Measurements from ENCODE around the gene FARSB. TPM values are rescaled to one million over a fixed set of nuclear protein-coding genes. Genes with fewer than 3 reads are reported as not detected.
"Not testable (repeated sequence)": the region's sequence is repeated elsewhere in the genome, so short reads cannot be mapped to it uniquely, and the experiment has no call there.

Gene FARSB
- total RNA-seq, 3 donors from 2014 or later (not counting 1 experiment from before 2014, with no cell fraction given) = 8.6 to 10.7 (median 9.7) TPM

DNA sequence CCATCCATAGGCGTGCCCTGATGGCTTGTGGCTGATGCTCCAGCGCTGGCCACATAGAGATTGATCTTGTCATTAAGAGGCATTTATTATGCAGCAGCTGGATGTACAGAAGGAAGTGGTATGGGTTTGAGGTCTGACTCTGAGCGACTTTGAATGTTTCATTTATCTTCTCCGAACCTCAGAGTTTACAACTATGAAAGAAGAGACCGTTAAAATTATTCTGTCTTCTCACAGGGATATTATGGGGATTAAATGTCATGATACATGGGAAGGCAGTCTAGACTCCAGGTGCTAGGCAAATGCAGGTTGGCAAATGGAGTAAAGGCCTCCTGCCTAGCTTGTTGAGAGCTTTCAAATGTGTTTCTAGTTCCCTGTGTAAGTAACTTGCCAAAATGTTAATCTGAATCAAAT lies 45.8 kb upstream of the FARSB start:
- H3K4me3 ChIP-seq (ENCODE audit: low read length) = no peak overlapping the region
- DNase-seq = peak in 1 of 2 donors; percentile 36

DNA sequence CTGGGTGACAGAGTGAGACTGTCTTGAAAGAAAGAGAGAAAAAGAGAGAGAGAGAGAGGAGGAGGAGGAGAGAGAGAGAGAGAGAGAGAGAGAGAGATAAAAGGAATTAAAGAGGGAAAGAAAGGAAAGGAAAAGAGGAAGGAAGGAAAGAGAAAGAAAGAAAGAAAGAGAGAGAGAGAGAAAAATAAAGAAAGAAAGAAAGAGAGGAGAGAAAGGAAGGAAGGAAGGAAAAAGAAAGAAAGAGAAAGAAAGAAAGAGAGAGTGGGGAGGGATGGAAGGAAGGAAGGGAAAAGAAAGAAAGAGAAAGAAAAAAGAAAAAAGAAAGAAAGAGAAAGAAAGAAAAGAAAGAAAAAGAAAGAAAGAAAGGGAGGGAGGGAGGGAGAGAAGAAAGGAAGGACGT lies 45.3 kb upstream of the FARSB start:
- H3K4me3 ChIP-seq (ENCODE audit: low read length) = no peak overlapping the region
- no peak for ATAC-seq
- TF ChIP-seq, protein P1, sequence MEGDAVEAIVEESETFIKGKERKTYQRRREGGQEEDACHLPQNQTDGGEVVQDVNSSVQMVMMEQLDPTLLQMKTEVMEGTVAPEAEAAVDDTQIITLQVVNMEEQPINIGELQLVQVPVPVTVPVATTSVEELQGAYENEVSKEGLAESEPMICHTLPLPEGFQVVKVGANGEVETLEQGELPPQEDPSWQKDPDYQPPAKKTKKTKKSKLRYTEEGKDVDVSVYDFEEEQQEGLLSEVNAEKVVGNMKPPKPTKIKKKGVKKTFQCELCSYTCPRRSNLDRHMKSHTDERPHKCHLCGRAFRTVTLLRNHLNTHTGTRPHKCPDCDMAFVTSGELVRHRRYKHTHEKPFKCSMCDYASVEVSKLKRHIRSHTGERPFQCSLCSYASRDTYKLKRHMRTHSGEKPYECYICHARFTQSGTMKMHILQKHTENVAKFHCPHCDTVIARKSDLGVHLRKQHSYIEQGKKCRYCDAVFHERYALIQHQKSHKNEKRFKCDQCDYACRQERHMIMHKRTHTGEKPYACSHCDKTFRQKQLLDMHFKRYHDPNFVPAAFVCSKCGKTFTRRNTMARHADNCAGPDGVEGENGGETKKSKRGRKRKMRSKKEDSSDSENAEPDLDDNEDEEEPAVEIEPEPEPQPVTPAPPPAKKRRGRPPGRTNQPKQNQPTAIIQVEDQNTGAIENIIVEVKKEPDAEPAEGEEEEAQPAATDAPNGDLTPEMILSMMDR (IDR thresholded peaks at IDR 0.05) = no peak
- H3K4me1 Mint-ChIP-seq = peaks cover 12 to 13% of the 10 kb centered on the region in 2 donors
- no peaks in the 10 kb centered on the region for H3K9me3 Mint-ChIP-seq
- H3K36me3 Mint-ChIP-seq = no peaks in the 10 kb centered on the region
- H3K36me3 ChIP-seq (ENCODE audit: control insufficient read depth, insufficient read depth, low read length) = no peaks in the 10 kb centered on the region
- no peaks in the 10 kb centered on the region for H3K4me1 ChIP-seq (ENCODE audit: control insufficient read depth, insufficient read depth, low read length)
- H3K27ac Mint-ChIP-seq = no peak overlapping the region
- intact Hi-C loops (cut with micrococcal nuclease) = no loop called here
- H3K9me3 ChIP-seq (ENCODE audit: control insufficient read depth, insufficient read depth, low read length) = no peaks in the 10 kb centered on the region
- 23% methylated on average over 1 of the region's 1 CpG for WGBS (ENCODE audit: insufficient coverage)
- H3K27ac ChIP-seq (ENCODE audit: low read length) = no peak overlapping the region
- no peak for DNase-seq
- peaks cover 12 to 32% of the 10 kb centered on the region in 2 donors for H3K27me3 Mint-ChIP-seq (ENCODE audit: low read depth in 2 of 2)
- peaks cover 3% of the 10 kb centered on the region for H3K27me3 ChIP-seq (ENCODE audit: control insufficient read depth, insufficient read depth, low read length)
- H3K4me3 Mint-ChIP-seq = peak overlapping the region; percentile 36

More for the DNA sequence above, 45.8 kb upstream of the FARSB start:
- Mint-ChIP-seq H3K36me3 (no peaks in the 10 kb centered on the region), H3K4me1 (peaks cover 12 to 13% of the 10 kb centered on the region in 2 donors), H3K9me3 (no peaks in the 10 kb centered on the region), H3K4me3 (peak overlapping the region; percentile 25), H3K27me3 (ENCODE audit: low read depth in 2 of 2) (peaks cover 9 to 27% of the 10 kb centered on the region in 2 donors), H3K27ac (no peak overlapping the region)
- Histone ChIP-seq H3K36me3 (ENCODE audit: control insufficient read depth, insufficient read depth, low read length) (no peaks in the 10 kb centered on the region), H3K4me1 (ENCODE audit: control insufficient read depth, insufficient read depth, low read length) (no peaks in the 10 kb centered on the region), H3K9me3 (ENCODE audit: control insufficient read depth, insufficient read depth, low read length) (no peaks in the 10 kb centered on the region), H3K27ac (ENCODE audit: low read length) (no peak overlapping the region), H3K27me3 (ENCODE audit: control insufficient read depth, insufficient read depth, low read length) (peaks cover 3% of the 10 kb centered on the region)
- TF ChIP-seq, protein P1 (IDR thresholded peaks at IDR 0.05) = no peak
- WGBS (ENCODE audit: insufficient coverage) = 2% methylated on average over 4 of the region's 5 CpGs
- ATAC-seq = peak in 1 of 3 donors; percentile 67
- intact Hi-C loops (cut with micrococcal nuclease) = no loop called here

DNA sequence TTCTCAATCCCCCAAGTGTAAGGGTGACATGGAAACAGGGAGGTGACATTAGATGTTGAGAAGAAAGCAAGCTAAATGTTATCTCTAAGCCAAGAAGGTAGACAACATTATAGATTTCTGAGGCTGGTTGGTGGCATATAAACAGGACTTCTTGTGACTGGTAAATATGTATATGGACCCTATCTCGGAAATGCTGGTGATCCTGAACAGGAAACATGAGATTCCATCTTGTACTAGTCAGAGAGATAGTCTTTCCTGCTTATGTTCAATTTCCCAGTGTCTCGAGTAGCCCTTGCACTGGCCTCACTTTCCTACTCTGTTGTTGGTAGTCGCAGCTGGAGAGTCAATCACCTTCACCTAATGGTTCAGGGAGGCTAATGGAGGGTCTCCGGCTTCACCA lies 42.4 kb upstream of the FARSB start:
- DNase-seq (no peak), ATAC-seq (peak in 1 of 3 donors; percentile 5)
- no peaks in the 10 kb centered on the region for H3K36me3 Mint-ChIP-seq
- H3K4me3 Mint-ChIP-seq = no peak overlapping the region
- no peaks in the 10 kb centered on the region for H3K9me3 Mint-ChIP-seq
- no peaks in the 10 kb centered on the region for H3K9me3 ChIP-seq (ENCODE audit: control insufficient read depth, insufficient read depth, low read length)
- H3K4me1 Mint-ChIP-seq = peaks cover 12 to 13% of the 10 kb centered on the region in 2 donors
- H3K27me3 Mint-ChIP-seq (ENCODE audit: low read depth in 2 of 2) = peaks cover 9 to 27% of the 10 kb centered on the region in 2 donors
- no peak overlapping the region for H3K4me3 ChIP-seq (ENCODE audit: low read length)
- intact Hi-C loops (cut with micrococcal nuclease) = no loop called here
- no peak overlapping the region for H3K27ac ChIP-seq (ENCODE audit: low read length)
- H3K4me1 ChIP-seq (ENCODE audit: control insufficient read depth, insufficient read depth, low read length) = no peaks in the 10 kb centered on the region
- TF ChIP-seq, protein P1 (IDR thresholded peaks at IDR 0.05) = no peak
- peaks cover 3% of the 10 kb centered on the region for H3K27me3 ChIP-seq (ENCODE audit: control insufficient read depth, insufficient read depth, low read length)
- H3K36me3 ChIP-seq (ENCODE audit: control insufficient read depth, insufficient read depth, low read length) = no peaks in the 10 kb centered on the region
- no peak overlapping the region for H3K27ac Mint-ChIP-seq
- WGBS (ENCODE audit: insufficient coverage) = 95% methylated on average over 4 of the region's 4 CpGs

DNA sequence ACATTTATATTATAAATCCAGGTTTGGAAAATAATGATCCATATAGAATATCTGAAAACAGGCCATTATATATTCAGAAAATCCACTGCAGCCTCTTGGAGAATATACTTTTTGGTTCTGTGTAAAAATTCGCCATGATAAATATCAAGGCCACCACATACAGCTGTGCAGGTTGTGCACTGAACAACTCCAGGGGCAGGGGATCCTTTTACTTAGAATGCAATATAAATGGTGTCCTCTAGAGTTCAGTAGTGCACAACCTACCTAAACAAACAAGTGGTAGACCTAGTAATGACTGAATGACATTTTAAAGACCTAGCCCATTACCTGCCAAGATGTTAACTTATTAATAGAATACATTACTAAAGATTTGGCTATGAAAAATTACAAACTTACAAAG lies 37.9 kb upstream of the FARSB start:
- H3K27me3 Mint-ChIP-seq (ENCODE audit: low read depth in 2 of 2) = peaks cover 7 to 9% of the 10 kb centered on the region in 2 donors
- H3K4me1 ChIP-seq (ENCODE audit: control insufficient read depth, insufficient read depth, low read length) = no peaks in the 10 kb centered on the region
- no peak overlapping the region for H3K27ac Mint-ChIP-seq
- no peaks in the 10 kb centered on the region for H3K9me3 ChIP-seq (ENCODE audit: control insufficient read depth, insufficient read depth, low read length)
- no peak overlapping the region for H3K4me3 ChIP-seq (ENCODE audit: low read length)
- intact Hi-C loops (cut with micrococcal nuclease) = no loop called here
- H3K9me3 Mint-ChIP-seq = no peaks in the 10 kb centered on the region
- ATAC-seq (no peak), DNase-seq (no peak)
- H3K4me3 Mint-ChIP-seq = no peak overlapping the region
- 80% methylated on average over 1 of the region's 1 CpG for WGBS (ENCODE audit: insufficient coverage)
- H3K27me3 ChIP-seq (ENCODE audit: control insufficient read depth, insufficient read depth, low read length) = peaks cover 3% of the 10 kb centered on the region
- H3K4me1 Mint-ChIP-seq = peaks cover 0 to 5% of the 10 kb centered on the region in 2 donors
- no peaks in the 10 kb centered on the region for H3K36me3 Mint-ChIP-seq
- no peaks in the 10 kb centered on the region for H3K36me3 ChIP-seq (ENCODE audit: control insufficient read depth, insufficient read depth, low read length)
- TF ChIP-seq, protein P1 (IDR thresholded peaks at IDR 0.05) = no peak
- H3K27ac ChIP-seq (ENCODE audit: low read length) = no peak overlapping the region

DNA sequence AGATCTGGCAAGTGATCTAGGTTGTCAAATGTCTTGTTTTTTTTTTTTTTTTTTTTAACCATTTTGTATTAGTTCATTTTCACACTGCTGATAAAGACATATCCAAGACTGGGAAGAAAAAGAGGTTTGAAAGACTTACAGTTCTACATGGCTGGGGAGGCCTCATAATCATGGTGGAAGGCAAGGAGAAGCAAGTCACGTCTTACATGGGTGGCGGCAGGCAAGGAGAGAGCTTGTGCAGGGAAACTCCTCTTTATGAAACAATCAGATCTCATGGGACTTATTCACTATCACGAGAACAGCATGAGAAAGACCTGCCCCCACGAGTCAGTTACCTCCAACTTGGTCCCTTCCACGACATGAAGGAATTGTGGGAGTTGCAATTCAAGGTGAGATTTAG lies 37.5 kb upstream of the FARSB start:
- H3K4me1 Mint-ChIP-seq; H3K27ac ChIP-seq (ENCODE audit: low read length); H3K4me1 ChIP-seq (ENCODE audit: control insufficient read depth, insufficient read depth, low read length); H3K9me3 ChIP-seq (ENCODE audit: control insufficient read depth, insufficient read depth, low read length); ATAC-seq; H3K36me3 ChIP-seq (ENCODE audit: control insufficient read depth, insufficient read depth, low read length); H3K27me3 Mint-ChIP-seq (ENCODE audit: low read depth in 2 of 2); H3K27me3 ChIP-seq (ENCODE audit: control insufficient read depth, insufficient read depth, low read length); H3K9me3 Mint-ChIP-seq; DNase-seq; H3K4me3 Mint-ChIP-seq; H3K27ac Mint-ChIP-seq; H3K4me3 ChIP-seq (ENCODE audit: low read length); intact Hi-C loops (cut with micrococcal nuclease); H3K36me3 Mint-ChIP-seq: not testable (repeated sequence)
- WGBS (ENCODE audit: insufficient coverage) = 98% methylated on average over 3 of the region's 5 CpGs
